ENCODE data around the gene PDXDC1. TPM values are rescaled to one million over a fixed set of nuclear protein-coding genes. Genes with fewer than 3 reads are reported as not detected.

PDXDC1 gene
- total and polyA plus RNA-seq, 9 of the 15 experiments (the other 6 are each of a cell fraction or from before 2014, with no cell fraction given), result 5.1 to 95.4 (median 45.8) TPM

DNA sequence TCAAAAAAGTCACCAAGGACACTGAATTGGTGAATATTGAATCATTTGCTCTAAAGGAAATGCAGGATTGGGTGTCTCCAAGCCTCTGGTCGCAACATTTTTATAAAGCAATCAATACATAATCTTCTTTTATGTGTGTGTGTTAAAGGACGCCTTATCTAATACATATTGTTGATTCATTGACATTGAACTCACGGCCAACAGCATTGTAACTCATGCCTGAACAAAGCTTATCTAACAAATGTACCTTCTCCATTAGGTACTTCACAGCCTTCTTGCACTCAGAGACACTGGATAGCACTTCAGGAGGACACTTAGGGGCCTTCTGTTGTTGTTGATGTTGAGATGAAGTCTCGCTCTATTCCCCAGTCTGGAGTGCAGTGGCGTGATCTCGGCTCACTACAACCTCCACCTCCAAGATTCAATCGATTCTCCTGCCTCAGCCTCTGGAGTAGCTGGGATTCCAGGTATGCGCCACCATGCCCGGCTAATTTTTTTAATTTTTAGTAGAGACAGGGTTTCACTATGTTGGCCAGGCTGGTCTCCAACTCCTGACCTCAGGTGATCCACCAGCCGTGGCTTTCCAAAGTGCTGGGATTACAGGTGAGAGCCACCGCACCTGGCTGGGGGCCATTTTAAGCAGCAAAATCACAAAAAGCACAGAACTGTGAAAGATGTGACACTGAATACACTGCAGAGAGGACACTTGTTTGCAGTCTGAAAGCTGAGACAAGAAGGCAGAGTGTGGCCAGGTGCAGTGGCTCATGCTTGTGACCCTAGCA lies 13.2 kb upstream of the PDXDC1 start:
- H2AFZ ChIP-seq (ENCODE audit: low read depth, low read length), result no peak overlapping the region
- peaks cover 32 to 45% of the 10 kb centered on the region in 2 experiments for H3K27me3 ChIP-seq (ENCODE audit: control insufficient read depth in 2 of 2, insufficient read depth in 2 of 2, low read length in 2 of 2)
- no peaks in the 10 kb centered on the region for H3K9me1 ChIP-seq (ENCODE audit: control insufficient read depth, insufficient read depth, low read length)
- 18% methylated on average over 11 of the region's 11 CpGs for WGBS (ENCODE audit: insufficient coverage, low coverage, missing lambda C conversion rate)
- in situ Hi-C loops (cut with MboI) (no loop called here), intact Hi-C loops (cut with micrococcal nuclease) (no loop called here)
- no peak for FAIRE-seq
- CTCF ChIA-PET (ENCODE audit: low intra/inter-chr PET ratio), result no interaction called here
- no peaks in the 10 kb centered on the region for H3K36me3 ChIP-seq (ENCODE audit: control insufficient read depth, insufficient read depth, low read length)
- POLR2A ChIA-PET, result interaction anchor here (0.8 to 1.9 kb wide), 2 partner anchors 8 to 14 kb away, joined by 3 to 9 read pairs; partner anchors contain the start of gene PDXDC1
- H3K79me2 ChIP-seq (ENCODE audit: control insufficient read depth, insufficient read depth, low read length), result no peaks in the 10 kb centered on the region
- no TSS peak for BruUV-seq (replicated peaks)
- 0 out of 2 replicates have a peak, but pooled peaks cover 3% of the 10 kb centered on the region for H4K20me1 ChIP-seq (replicated peaks; ENCODE audit: control insufficient read depth, insufficient read depth, low read length)
- H3K27ac ChIP-seq (ENCODE audit: extremely low read depth, low read depth, low read length), result no peak overlapping the region
- H3K9me3 ChIP-seq (replicated peaks; ENCODE audit: control insufficient read depth, insufficient read depth, low read depth, low read length), result no peaks in the 10 kb centered on the region
- TF ChIP-seq MEIS2 (IDR thresholded peaks at IDR 0.05; ENCODE audit: partially characterized antibody), result peak; percentile 2
- no peak for TF ChIP-seq ZC3H8 (IDR thresholded peaks at IDR 0.05)
- TF ChIP-seq POLR2G (IDR thresholded peaks at IDR 0.05; ENCODE audit: low read depth, low read length), result no peak
- no peak for TF ChIP-seq ZNF239 (CRISPR knock-in tag; IDR thresholded peaks at IDR 0.05)
- TF ChIP-seq NFXL1 (CRISPR knock-in tag; IDR thresholded peaks at IDR 0.05), result no peak
- no peak for TF ChIP-seq BHLHE40 (IDR thresholded peaks at IDR 0.05; ENCODE audit: low read length)
- no peak for TF ChIP-seq TAF15 (IDR thresholded peaks at IDR 0.05; ENCODE audit: low read depth, low read length)
- no peak for TF ChIP-seq RBM34 (IDR thresholded peaks at IDR 0.05; ENCODE audit: borderline replicate concordance, insufficient read depth, low read length)
- TF ChIP-seq, protein P1, sequence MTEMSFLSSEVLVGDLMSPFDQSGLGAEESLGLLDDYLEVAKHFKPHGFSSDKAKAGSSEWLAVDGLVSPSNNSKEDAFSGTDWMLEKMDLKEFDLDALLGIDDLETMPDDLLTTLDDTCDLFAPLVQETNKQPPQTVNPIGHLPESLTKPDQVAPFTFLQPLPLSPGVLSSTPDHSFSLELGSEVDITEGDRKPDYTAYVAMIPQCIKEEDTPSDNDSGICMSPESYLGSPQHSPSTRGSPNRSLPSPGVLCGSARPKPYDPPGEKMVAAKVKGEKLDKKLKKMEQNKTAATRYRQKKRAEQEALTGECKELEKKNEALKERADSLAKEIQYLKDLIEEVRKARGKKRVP (CRISPR knock-in tag; IDR thresholded peaks at IDR 0.05), result no peak
- 0 out of 2 replicates have a peak, but pooled peaks have one; percentile 21 for TF ChIP-seq ELF4 (CRISPR knock-in tag; IDR thresholded peaks at IDR 0.05)
- TF ChIP-seq CHD1 (IDR thresholded peaks at IDR 0.05; ENCODE audit: low read length), result no peak
- no peak for TF ChIP-seq ZNF263 (CRISPR knock-in tag; IDR thresholded peaks at IDR 0.05; ENCODE audit: borderline replicate concordance)
- no peak for TF ChIP-seq LARP7 (IDR thresholded peaks at IDR 0.05)
- TF ChIP-seq NBN (IDR thresholded peaks at IDR 0.05; ENCODE audit: low read depth), result no peak
- TF ChIP-seq HIVEP1 (CRISPR knock-in tag; IDR thresholded peaks at IDR 0.05), result no peak
- peaks cover 5 to 6% of the 10 kb centered on the region in 2 experiments; a peak in 4 of 5 replicates for H3K4me1 ChIP-seq (replicated peaks in 1 of 2; ENCODE audit: control insufficient read depth in 2 of 2, insufficient read depth in 2 of 2, low read length in 2 of 2)
- no peak overlapping the region for H3K4me2 ChIP-seq (ENCODE audit: insufficient read depth, low read length)
- no peak; the same call in 2 of the 3 replicates for ATAC-seq
- no peak for DNase-seq (ENCODE audit: extremely low read depth in 1 of 4, low spot score in 3 of 4)
- no peak overlapping the region for H3K9ac ChIP-seq (ENCODE audit: insufficient read depth in 1 of 2, low read depth in 2 of 2, low read length in 2 of 2)
- no peak overlapping the region for H3K4me3 ChIP-seq

Measured in K562 (cell line).